ENCODE data around the gene IQSEC2.

Gene IQSEC2

GRCh38 chrX:53281321-53281822 is at the start of gene IQSEC2 (continued):
- TF ChIP-seq ZNF580 (tag by site-specific recombination; IDR thresholded peaks at IDR 0.05) (no peak), ZFHX2 (tag by site-specific recombination; conservative IDR thresholded peaks at IDR 0.05) (peak; percentile 28; the same call in 1 of the 2 replicates), IKZF3 (tag by site-specific recombination; IDR thresholded peaks at IDR 0.05) (peak; percentile 100), ZIC2 (tag by site-specific recombination; IDR thresholded peaks at IDR 0.05) (peak; percentile 80), KLF9 (tag by site-specific recombination; IDR thresholded peaks at IDR 0.05; ENCODE audit: low read depth) (peak; percentile 76), ZNF600 (tag by site-specific recombination; IDR thresholded peaks at IDR 0.05) (peak; percentile 81), INSM2 (tag by site-specific recombination; IDR thresholded peaks at IDR 0.05) (no peak)

- H3K4me1 ChIP-seq (ENCODE audit: control insufficient read depth, insufficient read depth, low read length): no peaks in the 10 kb centered on the region
- ChIA-PET CTCF (interaction anchor here (0.6 to 12.6 kb wide), 7 partner anchors 10 to 130 kb away, joined by 3 to 233 read pairs (median 4); no protein-coding TSS in a partner anchor), POLR2A (no interaction called here)
- no peak overlapping the region for H3K4me3 ChIP-seq (ENCODE audit: low read depth, low read length)
- no peaks in the 10 kb centered on the region for H3K9me3 ChIP-seq (ENCODE audit: control insufficient read depth, insufficient read depth, low read depth, low read length)
- no peak overlapping the region for H3K27ac ChIP-seq (ENCODE audit: extremely low read depth, low read depth, low read length)
- TF ChIP-seq ZNF561 (tag by site-specific recombination; IDR thresholded peaks at IDR 0.05; ENCODE audit: borderline replicate concordance) (no peak), ZBTB1 (tag by site-specific recombination; IDR thresholded peaks at IDR 0.05) (no peak), ZNF157 (tag by site-specific recombination; IDR thresholded peaks at IDR 0.05) (0 out of 2 replicates have a peak, but pooled peaks have one; percentile 56)
- no peaks in the 10 kb centered on the region for H3K36me3 ChIP-seq (ENCODE audit: control insufficient read depth in 2 of 2, insufficient read depth in 1 of 2, low read length in 2 of 2)
Measured at GRCh38 chrX:53330331-53330730, 48.9 kb upstream of the IQSEC2 start.

- no peak overlapping the region for H3K27ac ChIP-seq (ENCODE audit: extremely low read depth, low read depth, low read length)
- POLR2A ChIA-PET: no interaction called here
- peaks cover 2% of the 10 kb centered on the region; the same call in 1 of the 2 replicates for H3K9me3 ChIP-seq (ENCODE audit: control insufficient read depth, insufficient read depth, low read depth, low read length)
- no peak overlapping the region for H3K4me3 ChIP-seq (ENCODE audit: low read depth, low read length)
- H3K36me3 ChIP-seq (ENCODE audit: control insufficient read depth in 2 of 2, insufficient read depth in 1 of 2, low read length in 2 of 2): no peaks in the 10 kb centered on the region
- peaks cover 7% of the 10 kb centered on the region; the same call in 1 of the 2 replicates for H3K4me1 ChIP-seq (ENCODE audit: control insufficient read depth, insufficient read depth, low read length)
- CTCF ChIA-PET: interaction anchor here (1.0 kb wide), 1 partner anchor 10 kb away, joined by 6 read pairs; no protein-coding TSS in a partner anchor
- TF ChIP-seq PRDM6 (tag by site-specific recombination; IDR thresholded peaks at IDR 0.05) (no peak), BCL6B (tag by site-specific recombination; IDR thresholded peaks at IDR 0.05) (no peak), ZNF148 (tag by site-specific recombination; IDR thresholded peaks at IDR 0.05; ENCODE audit: borderline replicate concordance) (no peak), ZNF521 (tag by site-specific recombination; IDR thresholded peaks at IDR 0.05) (no peak), ZBTB26 (tag by site-specific recombination; optimal IDR thresholded peaks at IDR 0.05) (no peak), GLI4 (tag by site-specific recombination; IDR thresholded peaks at IDR 0.05) (no peak), ZNF701 (tag by site-specific recombination; IDR thresholded peaks at IDR 0.05) (no peak), ZNF280D (tag by site-specific recombination; IDR thresholded peaks at IDR 0.05) (no peak), ZNF707 (tag by site-specific recombination; IDR thresholded peaks at IDR 0.05) (no peak), ZNF558 (tag by site-specific recombination; IDR thresholded peaks at IDR 0.05) (no peak), ZNF626 (tag by site-specific recombination; IDR thresholded peaks at IDR 0.05) (no peak)
Measured at GRCh38 chrX:53324803-53325202, 43.4 kb upstream of the IQSEC2 start.
